HG03558 (cell line): Measurements from ENCODE around the gene RTBDN.
A peak's percentile ranks its signal among the peaks of the same experiment; 100 is the strongest.

Source experiments
- ATAC-seq: cut with Tn5 transposase; IDR thresholded peaks from one replicate; pipeline ENCODE4 v1.9.1; 2021; ENCODE audit warnings: moderate number of reproducible peaks; ENCODE audit not compliant: unreplicated experiment; ENCODE audit errors: extremely low read depth

RTBDN gene

DNA sequence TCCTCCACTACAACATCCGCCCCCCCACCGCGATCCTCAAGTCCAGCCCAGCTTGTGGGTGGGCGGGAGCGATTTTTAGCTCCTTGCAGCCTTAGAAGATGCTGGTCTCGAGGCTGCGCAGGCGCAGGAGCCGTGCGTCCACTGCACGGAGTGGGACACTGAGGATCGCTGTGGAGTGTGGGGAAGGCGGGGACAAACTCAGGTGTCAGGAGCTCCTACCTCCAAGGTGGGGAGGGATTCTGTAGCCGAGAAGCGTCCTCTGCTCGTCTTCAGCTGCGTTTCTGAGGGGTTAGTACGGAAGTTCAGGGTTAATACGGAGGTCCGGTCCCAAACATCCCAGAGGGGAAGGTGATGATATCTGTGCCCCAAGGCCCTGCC lies at the start of gene RTBDN:
Gene RTBDN (minus strand): TSS at position 14 of the 378 bp plus-strand sequence. CDS start 4,600 bp downstream, outside the sequence.
- no peak for ATAC-seq

GRCh38 chr19:12882589-12882988 lies 48.2 kb upstream of the RTBDN start:
- ATAC-seq: no peak

GRCh38 chr19:12881172-12881808 lies 46.9 kb upstream of the RTBDN start, which contains the start of gene DNASE2:
Gene DNASE2, minus strand, starts transcription at chr19:12881449. Its CDS starts 74 bp downstream, at chr19:12881375.
- peak; percentile 38 for ATAC-seq

- no peak for ATAC-seq
These were observed 46.3 kb upstream of the RTBDN start for GRCh38 chr19:12880551-12881171.

DNA sequence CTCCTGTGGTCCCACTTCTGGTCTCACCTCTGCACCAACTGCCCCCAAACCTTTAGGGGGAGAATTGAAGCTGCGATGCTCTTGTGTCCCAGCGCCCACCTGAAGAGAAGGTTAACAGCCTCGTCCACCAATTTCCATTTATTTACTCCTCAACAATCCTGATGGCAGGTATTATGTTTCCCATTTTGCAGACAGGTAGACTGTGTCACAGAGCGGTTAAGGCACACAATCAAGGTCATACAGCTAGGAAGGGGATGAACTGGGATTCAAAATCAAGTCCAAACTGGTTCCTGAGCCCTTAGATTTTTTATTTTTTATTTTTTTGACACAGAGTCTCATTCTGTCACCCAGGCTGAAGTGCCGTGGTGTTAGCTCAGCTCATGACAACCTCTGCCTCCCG lies 40.7 kb upstream of the RTBDN start:
- no peak for ATAC-seq

- ATAC-seq: no peak
These were observed 39.7 kb upstream of the RTBDN start for GRCh38 chr19:12873891-12874745.

GRCh38 chr19:12872941-12873890 lies 38.8 kb upstream of the RTBDN start:
- no peak for ATAC-seq

- no peak for ATAC-seq
These were observed 37.9 kb upstream of the RTBDN start for GRCh38 chr19:12872255-12872654.

DNA sequence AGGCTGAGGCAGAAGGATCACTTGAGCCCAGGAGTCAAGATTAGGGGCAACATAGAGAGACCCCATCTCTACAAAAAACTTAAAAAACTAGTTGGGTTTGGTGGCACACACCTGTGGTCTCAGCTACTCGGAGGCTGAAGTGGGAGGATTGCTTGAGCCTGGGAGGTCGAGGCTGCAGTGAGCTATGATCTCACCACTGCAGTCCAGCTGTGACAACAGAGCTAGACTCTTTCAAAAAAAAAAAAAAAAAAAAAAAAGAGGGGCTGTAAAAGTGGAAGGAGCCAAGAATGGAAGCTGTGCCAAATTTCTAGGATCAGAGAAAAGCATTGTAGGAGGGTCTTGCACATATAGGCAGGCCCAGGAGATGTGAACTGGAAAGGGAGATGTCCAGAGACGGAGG lies 37.3 kb upstream of the RTBDN start:
- ATAC-seq: no peak

GRCh38 chr19:12868540-12869112 lies 34.2 kb upstream of the RTBDN start:
- ATAC-seq: no peak

GRCh38 chr19:12867120-12868099 lies 33.0 kb upstream of the RTBDN start:
- ATAC-seq: no peak

DNA sequence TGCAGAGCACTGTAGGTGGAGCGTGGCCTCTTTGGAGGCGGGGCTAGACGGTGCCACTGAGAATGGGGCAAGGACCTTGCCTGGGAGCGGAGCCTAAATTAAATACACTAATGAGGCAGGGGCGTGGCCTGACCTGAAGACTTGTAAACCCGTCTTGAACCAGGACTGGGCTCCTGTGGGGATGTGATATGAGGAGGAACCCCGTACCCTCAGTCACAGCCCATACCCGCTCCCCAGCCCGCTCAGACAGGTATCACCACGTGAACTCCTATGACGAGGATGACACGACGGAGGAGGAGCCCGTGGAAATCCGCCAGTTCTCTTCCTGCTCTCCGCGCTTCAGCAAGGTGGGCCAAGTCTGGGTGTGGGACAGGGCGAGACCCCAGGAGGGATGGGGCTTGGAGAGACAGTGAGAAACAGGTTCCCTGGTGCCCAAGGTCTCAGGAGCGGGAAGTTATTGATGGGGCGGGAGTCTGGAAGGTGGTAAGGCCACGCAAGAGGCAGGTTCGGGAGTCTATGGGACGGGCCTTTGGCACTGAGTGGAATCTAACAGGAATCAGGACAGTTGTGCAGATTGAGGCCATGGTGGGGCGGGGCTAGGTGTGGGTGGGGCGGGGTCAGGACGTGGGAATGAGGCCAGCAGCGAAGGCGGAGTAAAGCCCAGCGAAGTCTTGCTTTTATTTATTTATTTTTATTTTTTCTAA lies 32.2 kb upstream of the RTBDN start:
- no peak for ATAC-seq

- ATAC-seq: no peak
These were observed 31.5 kb upstream of the RTBDN start for GRCh38 chr19:12865746-12866415.

GRCh38 chr19:12864721-12865715 lies 30.6 kb upstream of the RTBDN start:
- ATAC-seq: no peak

DNA sequence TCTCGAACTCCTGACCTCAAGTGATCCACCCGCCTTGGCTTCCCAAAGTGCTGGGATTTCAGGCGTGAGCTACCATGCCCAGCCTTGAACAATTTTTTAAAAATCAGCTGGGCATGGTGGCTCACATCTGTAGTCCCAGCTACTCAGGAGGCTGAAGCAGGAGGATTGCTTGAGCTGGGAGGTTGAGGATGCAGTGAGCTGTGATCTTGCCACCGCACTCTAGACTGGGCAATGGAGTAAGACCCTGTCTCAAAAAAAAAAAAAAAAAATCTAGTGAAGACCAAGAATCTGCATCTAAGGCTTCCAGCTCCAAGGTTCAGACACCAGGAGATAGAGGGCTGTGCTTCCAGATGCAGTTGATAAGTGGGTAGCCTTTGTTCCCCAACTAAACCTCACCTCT lies 29.8 kb upstream of the RTBDN start:
- no peak for ATAC-seq

DNA sequence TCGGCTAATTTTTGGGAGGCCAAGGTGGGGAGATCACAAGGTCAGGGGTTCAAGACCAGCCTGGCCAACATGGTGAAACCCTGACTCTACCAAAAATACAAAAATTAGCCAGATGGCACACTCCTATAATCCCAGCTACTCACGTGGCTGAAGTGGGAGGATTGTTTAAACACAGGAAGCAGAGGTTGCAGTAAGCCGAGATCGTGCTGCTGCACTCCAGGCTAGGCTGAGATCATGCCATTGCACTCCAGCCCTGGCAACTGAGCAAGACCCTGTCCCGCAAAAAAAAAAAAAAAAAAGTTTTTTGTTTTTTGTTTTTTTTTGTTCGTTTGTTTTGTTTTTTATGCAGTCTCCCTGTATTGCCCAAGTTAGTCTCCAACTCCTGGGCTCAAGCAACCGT lies 25.2 kb upstream of the RTBDN start:
- ATAC-seq: no peak
